ENCODE measurements around the gene PCDHA4. TPM values are rescaled to one million over a fixed set of nuclear protein-coding genes. Genes with fewer than 3 reads are reported as not detected.
"Not testable (repeated sequence)": the region's sequence is repeated elsewhere in the genome, so short reads cannot be mapped to it uniquely, and the experiment has no call there.

PCDHA4 gene
- total and polyA plus RNA-seq, 11 donors = 0.02 to 0.21 (median 0.07) TPM; not detected in 4

DNA sequence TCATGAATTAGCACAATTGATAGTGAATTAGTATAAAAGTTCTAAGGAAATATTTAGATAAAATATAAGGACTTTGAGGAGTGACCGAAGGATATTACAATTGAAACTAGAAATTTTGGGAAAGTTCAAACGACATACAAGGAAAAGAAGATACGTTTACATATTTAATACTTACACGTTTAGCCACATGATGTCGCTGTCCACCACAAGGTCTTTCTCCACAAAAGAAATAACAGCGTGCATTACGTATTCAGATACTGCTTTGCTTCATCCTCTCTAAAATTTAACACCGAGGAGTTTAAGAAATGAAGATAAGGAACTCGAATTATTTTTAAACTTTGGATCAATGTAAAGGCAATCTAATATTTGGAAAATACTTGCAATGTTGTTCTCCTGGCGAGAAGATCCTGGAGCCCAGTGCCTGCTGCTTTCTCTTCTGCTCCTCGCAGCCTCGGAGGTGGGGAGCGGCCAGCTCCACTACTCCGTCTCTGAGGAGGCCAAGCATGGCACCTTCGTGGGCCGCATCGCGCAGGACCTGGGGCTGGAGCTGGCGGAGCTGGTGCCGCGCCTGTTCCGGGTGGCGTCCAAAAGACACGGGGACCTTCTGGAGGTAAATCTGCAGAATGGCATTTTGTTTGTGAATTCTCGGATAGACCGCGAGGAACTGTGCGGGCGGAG, 5.9 kb upstream of the PCDHA4 start, which contains the start of gene PCDHA3:
Gene PCDHA3 (plus strand): TSS at position 242 of the 678 bp plus-strand sequence.
- H3K27me3 ChIP-seq = peaks cover 0 to 41% (median 6%) of the 10 kb centered on the region in 9 donors

DNA sequence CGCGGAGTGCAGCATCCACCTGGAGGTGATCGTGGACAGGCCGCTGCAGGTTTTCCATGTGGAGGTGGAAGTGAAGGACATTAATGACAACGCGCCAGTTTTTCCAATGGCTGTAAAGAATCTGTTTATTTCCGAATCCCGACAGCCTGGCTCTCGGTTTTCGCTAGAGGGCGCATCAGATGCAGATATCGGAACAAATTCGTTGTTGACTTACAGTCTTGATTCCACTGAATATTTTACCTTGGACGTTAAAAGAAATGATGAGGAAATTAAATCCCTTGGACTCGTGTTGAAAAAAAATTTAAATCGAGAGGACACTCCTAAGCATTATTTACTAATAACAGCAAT, 5.4 kb upstream of the PCDHA4 start:
- Histone ChIP-seq H3K27ac (no peak overlapping the region), H3K4me3 (peak overlapping the region in 10 of 12 donors; percentile 19 to 55 (median 40))
- no peak for ATAC-seq

More for the DNA sequence above, 5.9 kb upstream of the PCDHA4 start, which contains the start of gene PCDHA3:
- Histone ChIP-seq H3K27ac (no peak within 1 kb of the TSS), H3K36me3 (no peaks in the 10 kb centered on the region), H3K9me3 (peaks cover 0 to 62% (median 28%) of the 10 kb centered on the region in 12 donors), H3K4me1 (no peaks in the 10 kb centered on the region), H3K4me3 (peak within 1 kb of the TSS in 10 of 12 donors; percentile 19 to 55 (median 40))
- peak in 9 of 12 donors; percentile 14 to 53 (median 38) for TF ChIP-seq CTCF (IDR thresholded peaks at IDR 0.05)
- no peak for TF ChIP-seq POLR2A (IDR thresholded peaks at IDR 0.05)
- WGBS, 4 donors = 11 to 17% (median 14%) methylated on average over 28 to 29 of the region's 29 CpGs
- intact Hi-C loops (cut with DNase I) = loop anchor here in 2 of 10 donors (10.0 kb wide), 1 partner anchor 244 kb away; no protein-coding TSS in a partner anchor
- no peak for ATAC-seq
- DNase-seq = no peak

GRCh38 chr5:140802381-140802780, 4.5 kb upstream of the PCDHA4 start:
- not testable (repeated sequence) for ATAC-seq, H3K36me3 ChIP-seq, DNase-seq, H3K4me1 ChIP-seq, H3K27ac ChIP-seq, H3K4me3 ChIP-seq
- 37 to 52% (median 48%) methylated on average over 9 to 45 of the region's 45 CpGs for WGBS, 4 donors
- peaks cover 0 to 33% (median 6%) of the 10 kb centered on the region in 9 donors for H3K27me3 ChIP-seq
- H3K9me3 ChIP-seq = peaks cover 0 to 60% (median 18%) of the 10 kb centered on the region in 12 donors
- intact Hi-C loops (cut with DNase I) = loop anchor here in 2 of 10 donors (10.0 kb wide), 1 partner anchor 242 kb away; no protein-coding TSS in a partner anchor

More for the DNA sequence above, 5.4 kb upstream of the PCDHA4 start:
- Histone ChIP-seq H3K36me3 (no peaks in the 10 kb centered on the region), H3K9me3 (peaks cover 0 to 60% (median 23%) of the 10 kb centered on the region in 12 donors), H3K4me1 (no peaks in the 10 kb centered on the region), H3K27me3 (peaks cover 0 to 38% (median 6%) of the 10 kb centered on the region in 9 donors)
- 9 to 18% (median 13%) methylated on average over 13 to 16 of the region's 16 CpGs for WGBS, 4 donors
- no peak for TF ChIP-seq POLR2A (IDR thresholded peaks at IDR 0.05)
- TF ChIP-seq CTCF (IDR thresholded peaks at IDR 0.05) = peak in 7 of 12 donors; percentile 12 to 43 (median 28)
- intact Hi-C loops (cut with DNase I) = loop anchor here in 2 of 10 donors (10.0 kb wide), 1 partner anchor 243 kb away; no protein-coding TSS in a partner anchor
- DNase-seq = no peak

DNA sequence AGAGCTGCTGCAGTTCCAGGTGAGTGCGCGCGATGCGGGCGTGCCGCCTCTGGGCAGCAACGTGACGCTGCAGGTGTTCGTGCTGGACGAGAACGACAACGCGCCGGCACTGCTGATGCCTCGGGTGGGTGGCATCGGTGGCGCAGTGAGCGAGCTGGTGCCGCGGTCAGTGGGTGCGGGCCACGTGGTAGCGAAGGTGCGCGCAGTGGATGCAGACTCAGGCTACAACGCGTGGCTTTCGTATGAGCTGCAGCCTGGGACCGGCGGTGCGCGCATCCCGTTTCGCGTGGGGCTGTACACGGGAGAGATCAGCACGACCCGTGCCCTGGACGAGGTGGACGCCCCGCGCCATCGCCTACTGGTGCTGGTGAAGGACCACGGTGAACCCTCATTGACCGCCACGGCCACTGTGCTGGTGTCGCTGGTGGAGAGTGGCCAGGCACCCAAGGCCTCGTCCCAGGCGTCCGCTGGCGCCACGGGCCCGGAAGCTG, 4.0 kb upstream of the PCDHA4 start:
- no peak for ATAC-seq
- peaks cover 0 to 38% (median 6%) of the 10 kb centered on the region in 9 donors for H3K27me3 ChIP-seq
- DNase-seq = peak in 1 of 5 donors; percentile 55
- H3K9me3 ChIP-seq = peaks cover 0 to 60% (median 17%) of the 10 kb centered on the region in 12 donors
- TF ChIP-seq CTCF (IDR thresholded peaks at IDR 0.05) (no peak), POLR2A (IDR thresholded peaks at IDR 0.05) (no peak)
- H3K4me1 ChIP-seq = no peaks in the 10 kb centered on the region
- intact Hi-C loops (cut with DNase I) = loop anchor here in 2 of 10 donors (10.0 kb wide), 1 partner anchor 242 kb away; no protein-coding TSS in a partner anchor
- H3K36me3 ChIP-seq = no peaks in the 10 kb centered on the region
- WGBS, 4 donors = 32 to 47% (median 43%) methylated on average over 24 to 53 of the region's 53 CpGs
- H3K4me3 ChIP-seq = no peak overlapping the region
- H3K27ac ChIP-seq = no peak overlapping the region

GRCh38 chr5:140808241-140808888, 1.5 kb downstream of the PCDHA4 start:
- H3K36me3 ChIP-seq, H3K27ac ChIP-seq, H3K4me3 ChIP-seq, ATAC-seq, H3K4me1 ChIP-seq, DNase-seq: not testable (repeated sequence)
- WGBS, 4 donors = 50 to 73% (median 60%) methylated on average over 34 to 62 of the region's 62 CpGs
- intact Hi-C loops (cut with DNase I) = loop anchor here in 3 of 10 donors (5.0 to 10.0 kb wide), 2 partner anchors 234 to 236 kb away; no protein-coding TSS in a partner anchor
- Histone ChIP-seq H3K27me3 (peaks cover 0 to 24% (median 0%) of the 10 kb centered on the region in 9 donors), H3K9me3 (peaks cover 0 to 46% (median 9%) of the 10 kb centered on the region in 12 donors)
